Effector memory CD4-positive, alpha-beta T cell (primary cell): ENCODE measurements around the gene SEMA6D.

ENCODE experiments used
- DNase-seq, 3 donors: peaks; one replicate each; pipeline ENCODE4 v3.0.0-alpha.2; 2020
- H3K27ac ChIP-seq: 2 replicates; pipeline ENCODE4 v1.7.0; 2013; ENCODE audit warnings: mild to moderate bottlenecking, low read length, moderate library complexity; ENCODE audit not compliant: insufficient read depth, poor library complexity, severe bottlenecking
- H3K27me3 ChIP-seq: replicated peaks from 2 replicates; pipeline ENCODE4 v1.7.0; 2013; ENCODE audit warnings: mild to moderate bottlenecking, low read length; ENCODE audit not compliant: insufficient read depth, control insufficient read depth, poor library complexity, severe bottlenecking
- H3K36me3 ChIP-seq: 2 replicates; pipeline ENCODE4 v1.7.0; 2013; ENCODE audit warnings: mild to moderate bottlenecking, low read length, moderate library complexity; ENCODE audit not compliant: control insufficient read depth, insufficient read depth
- H3K4me1 ChIP-seq: 2 replicates; pipeline ENCODE4 v1.7.0; 2013; ENCODE audit warnings: low read length, mild to moderate bottlenecking; ENCODE audit not compliant: control insufficient read depth, insufficient read depth, poor library complexity, severe bottlenecking
- H3K4me3 ChIP-seq: 2 replicates; pipeline ENCODE4 v1.7.0; 2013; ENCODE audit warnings: low read length, low read depth, mild to moderate bottlenecking; ENCODE audit not compliant: insufficient read depth, poor library complexity, severe bottlenecking
- H3K9me3 ChIP-seq: 2 replicates; pipeline ENCODE4 v1.7.0; 2013; ENCODE audit warnings: mild to moderate bottlenecking, low read length, moderate library complexity; ENCODE audit not compliant: control insufficient read depth

SEMA6D gene

GRCh38 chr15:47795864-47796263, 78.6 kb downstream of the SEMA6D start:
- no peaks in the 10 kb centered on the region for H3K27me3 ChIP-seq
- no peaks in the 10 kb centered on the region for H3K4me1 ChIP-seq
- no peak overlapping the region for H3K4me3 ChIP-seq
- no peak overlapping the region for H3K27ac ChIP-seq
- H3K9me3 ChIP-seq: no peaks in the 10 kb centered on the region
- DNase-seq: no peak
- H3K36me3 ChIP-seq: no peaks in the 10 kb centered on the region

DNA sequence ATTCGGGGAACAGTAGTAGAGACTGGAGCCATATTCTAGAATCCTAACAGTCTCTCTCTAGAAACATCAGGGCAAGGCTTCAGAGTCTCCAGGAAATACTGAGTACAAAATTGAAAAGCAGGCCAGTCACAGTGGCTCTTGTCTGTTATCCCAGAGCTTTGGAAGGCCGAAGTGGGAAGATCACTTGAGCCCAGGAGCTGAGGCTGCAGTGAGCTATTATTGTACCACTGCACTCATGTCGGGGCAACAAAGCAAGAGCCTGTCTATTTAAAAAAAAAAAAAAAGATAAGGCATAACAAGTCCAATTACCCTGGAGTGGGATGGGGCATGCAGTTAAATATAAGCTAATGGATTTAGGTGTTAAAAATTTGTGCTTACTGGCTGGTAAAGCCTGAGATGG, 79.0 kb downstream of the SEMA6D start:
- DNase-seq: no peak
- Histone ChIP-seq H3K4me3 (no peak overlapping the region), H3K36me3 (no peaks in the 10 kb centered on the region), H3K27ac (no peak overlapping the region), H3K27me3 (no peaks in the 10 kb centered on the region), H3K9me3 (no peaks in the 10 kb centered on the region), H3K4me1 (no peaks in the 10 kb centered on the region)

DNA sequence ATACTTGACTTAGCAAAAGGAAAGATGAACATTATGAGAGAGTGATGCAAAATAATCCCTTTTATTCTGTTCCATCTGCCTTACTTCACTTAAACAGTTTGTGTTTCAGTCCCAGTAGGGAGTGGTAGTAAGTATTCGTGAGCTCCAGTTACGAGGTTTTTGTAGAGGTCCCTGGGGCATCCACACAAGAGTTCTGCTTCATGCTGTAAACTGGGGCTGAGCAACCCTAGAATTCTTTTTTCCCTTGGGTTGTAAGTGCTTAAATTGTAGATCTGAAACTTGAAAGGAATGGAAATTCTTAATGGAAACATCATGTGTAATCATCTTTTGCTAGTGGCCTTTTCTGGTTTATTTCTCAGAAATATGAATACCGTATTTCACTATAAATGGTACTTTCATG, 79.5 kb downstream of the SEMA6D start:
- Histone ChIP-seq H3K27ac (no peak overlapping the region), H3K4me1 (no peaks in the 10 kb centered on the region), H3K27me3 (no peaks in the 10 kb centered on the region), H3K4me3 (no peak overlapping the region), H3K36me3 (no peaks in the 10 kb centered on the region), H3K9me3 (no peaks in the 10 kb centered on the region)
- no peak for DNase-seq

DNA sequence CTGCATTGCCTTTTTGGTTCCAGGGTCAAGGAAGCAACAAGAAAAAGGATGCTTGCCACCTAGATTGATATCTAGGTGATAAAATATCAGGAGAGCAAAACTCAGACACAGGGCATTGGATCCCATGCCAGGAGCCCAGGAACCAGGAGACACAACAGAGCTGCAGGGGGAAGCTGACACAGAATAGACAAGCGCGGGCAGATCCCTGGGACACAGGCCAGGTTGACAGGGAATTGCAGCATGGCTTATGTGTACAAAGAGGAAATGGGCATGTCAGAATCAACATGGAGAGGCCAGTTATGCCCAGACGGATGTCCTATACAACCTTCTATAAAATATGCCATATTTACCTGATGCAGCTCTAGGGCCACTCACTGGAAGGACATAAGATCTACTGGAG, 84.2 kb downstream of the SEMA6D start:
- no peak overlapping the region for H3K4me3 ChIP-seq
- H3K4me1 ChIP-seq: no peaks in the 10 kb centered on the region
- H3K9me3 ChIP-seq: no peaks in the 10 kb centered on the region
- no peak overlapping the region for H3K27ac ChIP-seq
- no peaks in the 10 kb centered on the region for H3K27me3 ChIP-seq
- no peaks in the 10 kb centered on the region for H3K36me3 ChIP-seq
- no peak for DNase-seq

DNA sequence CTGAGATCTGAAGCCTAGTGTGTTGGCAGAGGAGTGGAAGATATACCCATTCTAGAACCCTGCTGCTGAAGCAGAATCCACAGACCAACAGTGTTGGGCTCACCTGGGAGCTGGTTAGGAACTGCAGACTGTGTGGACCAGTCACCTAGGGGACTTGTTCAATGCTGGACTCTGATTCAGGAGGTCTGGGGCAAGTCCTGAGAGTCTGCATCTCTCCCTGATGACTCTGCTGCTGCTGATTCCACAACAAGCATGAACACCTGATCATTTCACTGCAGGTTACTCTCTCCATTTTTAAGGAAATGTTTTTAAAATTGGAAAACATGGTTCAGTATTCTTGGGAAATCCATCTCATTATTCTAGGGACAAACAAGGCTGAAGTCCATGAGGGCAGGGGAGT, 84.9 kb downstream of the SEMA6D start:
- Histone ChIP-seq H3K27ac (no peak overlapping the region), H3K4me1 (no peaks in the 10 kb centered on the region), H3K36me3 (no peaks in the 10 kb centered on the region), H3K4me3 (no peak overlapping the region), H3K27me3 (no peaks in the 10 kb centered on the region), H3K9me3 (no peaks in the 10 kb centered on the region)
- DNase-seq: no peak

- Histone ChIP-seq H3K9me3 (no peaks in the 10 kb centered on the region), H3K4me1 (no peaks in the 10 kb centered on the region), H3K27ac (no peak overlapping the region), H3K27me3 (no peaks in the 10 kb centered on the region), H3K36me3 (no peaks in the 10 kb centered on the region), H3K4me3 (no peak overlapping the region)
- DNase-seq: no peak
Observed at GRCh38 chr15:47803767-47804166, 86.5 kb downstream of the SEMA6D start.

GRCh38 chr15:47804733-47805132, 87.4 kb downstream of the SEMA6D start:
- Histone ChIP-seq H3K27me3 (no peaks in the 10 kb centered on the region), H3K27ac (no peak overlapping the region), H3K36me3 (no peaks in the 10 kb centered on the region), H3K9me3 (no peaks in the 10 kb centered on the region), H3K4me3 (no peak overlapping the region), H3K4me1 (no peaks in the 10 kb centered on the region)
- DNase-seq: no peak

- Histone ChIP-seq H3K4me3 (no peak overlapping the region), H3K36me3 (no peaks in the 10 kb centered on the region), H3K27me3 (no peaks in the 10 kb centered on the region), H3K9me3 (no peaks in the 10 kb centered on the region), H3K27ac (no peak overlapping the region), H3K4me1 (no peaks in the 10 kb centered on the region)
- no peak for DNase-seq
Observed at GRCh38 chr15:47806008-47806407, 88.7 kb downstream of the SEMA6D start.

DNA sequence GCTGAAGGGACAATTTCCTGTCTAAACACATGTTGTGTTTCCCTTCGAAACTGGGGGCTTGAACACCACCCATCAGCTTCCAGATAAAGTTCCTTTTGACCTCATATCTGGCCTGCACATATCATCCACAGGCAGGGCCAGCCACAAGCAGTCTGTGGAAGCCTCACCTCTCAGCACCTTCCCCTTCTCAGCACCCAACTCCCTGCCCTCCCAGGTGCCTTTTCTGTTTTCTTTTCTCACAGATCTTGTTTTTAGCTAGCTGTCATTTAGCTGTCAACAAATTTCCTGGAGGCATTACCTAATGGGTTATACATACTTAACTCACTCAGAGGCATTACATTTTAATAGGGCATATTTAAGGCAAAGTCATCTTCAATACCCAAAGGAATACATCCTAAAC, 93.9 kb downstream of the SEMA6D start:
- H3K36me3 ChIP-seq: no peaks in the 10 kb centered on the region
- no peaks in the 10 kb centered on the region for H3K9me3 ChIP-seq
- no peak for DNase-seq
- no peaks in the 10 kb centered on the region for H3K4me1 ChIP-seq
- H3K27ac ChIP-seq: no peak overlapping the region
- H3K27me3 ChIP-seq: no peaks in the 10 kb centered on the region
- no peak overlapping the region for H3K4me3 ChIP-seq

- Histone ChIP-seq H3K4me1 (no peaks in the 10 kb centered on the region), H3K27me3 (no peaks in the 10 kb centered on the region), H3K36me3 (no peaks in the 10 kb centered on the region), H3K27ac (no peak overlapping the region), H3K9me3 (no peaks in the 10 kb centered on the region), H3K4me3 (no peak overlapping the region)
- DNase-seq: no peak
Observed at GRCh38 chr15:47812470-47812999, 95.2 kb downstream of the SEMA6D start.
